ENCODE data around the gene RYR1.

RYR1 gene

DNA sequence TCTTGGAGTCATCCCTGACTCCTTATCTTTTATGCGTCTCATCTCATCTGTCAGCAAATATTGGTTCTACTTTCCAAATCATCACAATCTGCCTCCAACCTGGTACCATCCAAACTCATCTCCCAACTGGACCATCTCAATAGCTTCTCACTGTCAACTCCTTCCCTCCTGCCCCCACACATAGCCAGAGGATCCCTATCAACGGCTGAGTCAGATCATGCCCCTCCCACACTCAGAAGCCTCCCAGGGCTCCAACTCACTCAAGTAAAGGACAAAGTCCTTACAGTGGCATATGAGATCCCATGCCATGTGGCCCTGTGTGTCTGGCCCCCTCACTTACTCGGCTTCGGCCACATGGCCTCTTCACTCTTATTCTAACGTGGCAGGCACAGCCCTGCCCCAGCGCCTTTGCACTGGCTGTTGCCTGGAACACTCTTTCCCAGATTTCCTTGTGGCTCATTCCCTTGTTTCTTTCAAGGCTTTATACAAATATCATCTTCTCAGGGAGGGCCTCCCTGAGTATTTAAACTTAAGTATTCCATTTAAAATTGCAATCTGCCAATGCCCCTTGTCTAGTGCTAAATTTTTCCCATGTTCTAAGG is 40.7 kb upstream of the RYR1 start (continued):
- TF ChIP-seq, protein P1, sequence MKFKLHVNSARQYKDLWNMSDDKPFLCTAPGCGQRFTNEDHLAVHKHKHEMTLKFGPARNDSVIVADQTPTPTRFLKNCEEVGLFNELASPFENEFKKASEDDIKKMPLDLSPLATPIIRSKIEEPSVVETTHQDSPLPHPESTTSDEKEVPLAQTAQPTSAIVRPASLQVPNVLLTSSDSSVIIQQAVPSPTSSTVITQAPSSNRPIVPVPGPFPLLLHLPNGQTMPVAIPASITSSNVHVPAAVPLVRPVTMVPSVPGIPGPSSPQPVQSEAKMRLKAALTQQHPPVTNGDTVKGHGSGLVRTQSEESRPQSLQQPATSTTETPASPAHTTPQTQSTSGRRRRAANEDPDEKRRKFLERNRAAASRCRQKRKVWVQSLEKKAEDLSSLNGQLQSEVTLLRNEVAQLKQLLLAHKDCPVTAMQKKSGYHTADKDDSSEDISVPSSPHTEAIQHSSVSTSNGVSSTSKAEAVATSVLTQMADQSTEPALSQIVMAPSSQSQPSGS (tag by site-specific recombination; IDR thresholded peaks at IDR 0.05; ENCODE audit: low read depth) = no peak
- TF ChIP-seq SP7 (tag by site-specific recombination; IDR thresholded peaks at IDR 0.05) (0 out of 2 replicates have a peak, but pooled peaks have one; percentile 10), SP2 (tag by site-specific recombination; IDR thresholded peaks at IDR 0.05) (no peak), GLIS1 (tag by site-specific recombination; IDR thresholded peaks at IDR 0.05) (peak; percentile 97)

DNA sequence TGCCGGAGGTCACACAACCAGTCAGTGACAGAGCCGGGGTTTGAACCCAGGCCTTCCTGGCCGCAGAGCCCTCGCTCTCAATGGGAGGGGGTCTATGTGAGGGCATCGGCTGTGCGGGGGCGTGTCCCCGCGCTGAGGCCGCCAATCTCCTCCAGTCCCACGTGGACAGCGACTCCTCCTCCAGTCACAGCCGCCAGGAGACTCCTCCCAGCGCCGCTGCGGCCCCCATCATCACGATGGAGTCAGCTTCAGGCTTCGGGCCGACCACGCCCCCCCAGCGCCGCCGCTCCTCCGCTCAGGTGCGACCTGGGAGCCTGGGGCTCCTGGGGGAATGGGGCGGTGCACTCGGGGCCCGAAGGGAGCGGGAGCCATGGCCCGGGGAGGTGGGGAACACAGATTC is 39.0 kb upstream of the RYR1 start:
- POLR2A ChIA-PET = interaction anchor here (0.6 to 0.9 kb wide), 3 partner anchors 9 to 637 kb away, joined by 3 to 10 read pairs (median 3); partner anchors contain the start of gene FAM98C
- peaks cover 5 to 10% of the 10 kb centered on the region in 2 experiments; a peak in 2 of 3 replicates for H3K36me3 ChIP-seq (ENCODE audit: control insufficient read depth in 2 of 2, insufficient read depth in 1 of 2, low read length in 2 of 2)
- CTCF ChIA-PET = interaction anchor here (0.9 to 9.2 kb wide), 3 partner anchors 9 to 324 kb away, joined by 3 to 76 read pairs (median 4); partner anchors contain the start of gene FAM98C

DNA sequence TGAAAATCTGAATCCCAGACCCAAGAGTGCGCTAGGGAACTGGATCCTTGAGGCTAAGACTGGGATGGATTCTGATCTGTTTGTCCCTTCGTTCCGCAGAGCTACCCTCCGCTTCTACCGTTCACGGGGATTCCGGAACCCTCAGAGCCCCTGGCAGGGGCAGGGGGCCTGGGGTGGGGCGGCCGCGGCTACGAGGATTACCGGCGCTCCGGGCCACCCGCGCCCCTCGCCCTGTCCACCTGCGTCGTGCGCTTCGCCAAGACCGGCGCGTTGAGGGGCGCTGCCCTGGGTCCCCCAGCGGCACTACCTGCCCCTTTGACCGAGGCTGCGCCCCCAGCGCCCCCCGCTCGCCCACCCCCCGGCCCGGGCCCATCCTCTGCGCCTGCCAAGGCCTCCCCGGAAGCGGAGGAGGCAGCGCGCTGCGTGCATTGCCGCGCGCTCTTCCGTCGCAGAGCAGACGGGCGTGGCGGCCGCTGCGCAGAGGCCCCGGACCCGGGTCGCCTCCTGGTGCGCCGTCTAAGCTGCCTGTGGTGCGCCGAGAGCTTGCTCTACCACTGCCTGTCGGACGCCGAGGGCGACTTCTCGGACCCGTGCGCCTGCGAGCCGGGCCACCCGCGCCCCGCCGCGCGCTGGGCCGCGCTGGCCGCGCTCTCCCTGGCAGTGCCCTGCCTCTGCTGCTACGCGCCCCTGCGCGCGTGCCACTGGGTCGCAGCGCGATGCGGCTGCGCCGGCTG is 37.9 kb upstream of the RYR1 start:
- H3K27ac ChIP-seq (ENCODE audit: extremely low read depth, low read depth, low read length) = no peak overlapping the region
- ChIA-PET CTCF (interaction anchor here (1.1 to 9.2 kb wide), 2 partner anchors 8 to 151 kb away, joined by 3 to 76 read pairs; partner anchors contain the start of gene FAM98C), POLR2A (interaction anchor here (0.7 to 2.5 kb wide), 2 partner anchors 8 to 21 kb away, joined by 3 to 7 read pairs; partner anchors contain the start of genes GGN and PSMD8)
- no peaks in the 10 kb centered on the region for H3K4me1 ChIP-seq (ENCODE audit: control insufficient read depth, insufficient read depth, low read length)
- no peak overlapping the region for H3K4me3 ChIP-seq (ENCODE audit: low read depth, low read length)
- H3K9me3 ChIP-seq (ENCODE audit: control insufficient read depth, insufficient read depth, low read depth, low read length) = no peaks in the 10 kb centered on the region
- peaks cover 5 to 10% of the 10 kb centered on the region in 2 experiments; a peak in 2 of 3 replicates for H3K36me3 ChIP-seq (ENCODE audit: control insufficient read depth in 2 of 2, insufficient read depth in 1 of 2, low read length in 2 of 2)
- TF ChIP-seq ZNF571 (tag by site-specific recombination; IDR thresholded peaks at IDR 0.05) (no peak), ZBTB17 (tag by site-specific recombination; IDR thresholded peaks at IDR 0.05) (no peak), ZNF404 (tag by site-specific recombination; IDR thresholded peaks at IDR 0.05) (no peak), ZNF623 (tag by site-specific recombination; IDR thresholded peaks at IDR 0.05) (no peak), ZNF560 (tag by site-specific recombination; IDR thresholded peaks at IDR 0.05; ENCODE audit: borderline replicate concordance) (no peak), ZFP37 (tag by site-specific recombination; IDR thresholded peaks at IDR 0.05) (no peak), ZNF169 (tag by site-specific recombination; IDR thresholded peaks at IDR 0.05) (no peak)
- TF ChIP-seq, protein P2, sequence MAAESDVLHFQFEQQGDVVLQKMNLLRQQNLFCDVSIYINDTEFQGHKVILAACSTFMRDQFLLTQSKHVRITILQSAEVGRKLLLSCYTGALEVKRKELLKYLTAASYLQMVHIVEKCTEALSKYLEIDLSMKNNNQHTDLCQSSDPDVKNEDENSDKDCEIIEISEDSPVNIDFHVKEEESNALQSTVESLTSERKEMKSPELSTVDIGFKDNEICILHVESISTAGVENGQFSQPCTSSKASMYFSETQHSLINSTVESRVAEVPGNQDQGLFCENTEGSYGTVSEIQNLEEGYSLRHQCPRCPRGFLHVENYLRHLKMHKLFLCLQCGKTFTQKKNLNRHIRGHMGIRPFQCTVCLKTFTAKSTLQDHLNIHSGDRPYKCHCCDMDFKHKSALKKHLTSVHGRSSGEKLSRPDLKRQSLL (tag by site-specific recombination; IDR thresholded peaks at IDR 0.05) = no peak
- TF ChIP-seq, protein P3, sequence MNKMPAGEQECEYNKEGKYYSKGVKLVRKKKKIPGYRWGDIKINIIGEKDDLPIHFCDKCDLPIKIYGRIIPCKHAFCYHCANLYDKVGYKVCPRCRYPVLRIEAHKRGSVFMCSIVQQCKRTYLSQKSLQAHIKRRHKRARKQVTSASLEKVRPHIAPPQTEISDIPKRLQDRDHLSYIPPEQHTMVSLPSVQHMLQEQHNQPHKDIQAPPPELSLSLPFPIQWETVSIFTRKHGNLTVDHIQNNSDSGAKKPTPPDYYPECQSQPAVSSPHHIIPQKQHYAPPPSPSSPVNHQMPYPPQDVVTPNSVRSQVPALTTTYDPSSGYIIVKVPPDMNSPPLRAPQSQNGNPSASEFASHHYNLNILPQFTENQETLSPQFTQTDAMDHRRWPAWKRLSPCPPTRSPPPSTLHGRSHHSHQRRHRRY (tag by site-specific recombination; IDR thresholded peaks at IDR 0.05) = no peak
- TF ChIP-seq, protein P1 (tag by site-specific recombination; IDR thresholded peaks at IDR 0.05; ENCODE audit: low read depth) = no peak

More for the DNA sequence above, 39.0 kb upstream of the RYR1 start:
- no peaks in the 10 kb centered on the region for H3K9me3 ChIP-seq (ENCODE audit: control insufficient read depth, insufficient read depth, low read depth, low read length)
- no peaks in the 10 kb centered on the region; the same call in none of the 2 replicates for H3K4me1 ChIP-seq (ENCODE audit: control insufficient read depth, insufficient read depth, low read length)
- no peak for TF ChIP-seq ZXDB (tag by site-specific recombination; IDR thresholded peaks at IDR 0.05)
- TF ChIP-seq, protein P4, sequence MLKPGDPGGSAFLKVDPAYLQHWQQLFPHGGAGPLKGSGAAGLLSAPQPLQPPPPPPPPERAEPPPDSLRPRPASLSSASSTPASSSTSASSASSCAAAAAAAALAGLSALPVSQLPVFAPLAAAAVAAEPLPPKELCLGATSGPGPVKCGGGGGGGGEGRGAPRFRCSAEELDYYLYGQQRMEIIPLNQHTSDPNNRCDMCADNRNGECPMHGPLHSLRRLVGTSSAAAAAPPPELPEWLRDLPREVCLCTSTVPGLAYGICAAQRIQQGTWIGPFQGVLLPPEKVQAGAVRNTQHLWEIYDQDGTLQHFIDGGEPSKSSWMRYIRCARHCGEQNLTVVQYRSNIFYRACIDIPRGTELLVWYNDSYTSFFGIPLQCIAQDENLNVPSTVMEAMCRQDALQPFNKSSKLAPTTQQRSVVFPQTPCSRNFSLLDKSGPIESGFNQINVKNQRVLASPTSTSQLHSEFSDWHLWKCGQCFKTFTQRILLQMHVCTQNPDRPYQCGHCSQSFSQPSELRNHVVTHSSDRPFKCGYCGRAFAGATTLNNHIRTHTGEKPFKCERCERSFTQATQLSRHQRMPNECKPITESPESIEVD (tag by site-specific recombination; IDR thresholded peaks at IDR 0.05) = no peak
- no peak for TF ChIP-seq EGR2 (tag by site-specific recombination; IDR thresholded peaks at IDR 0.05; ENCODE audit: low read depth)
- TF ChIP-seq KLF10 (tag by site-specific recombination; IDR thresholded peaks at IDR 0.05) = peak; percentile 50; the same call in 1 of the 2 replicates
- peak; percentile 83 for TF ChIP-seq KLF9 (tag by site-specific recombination; IDR thresholded peaks at IDR 0.05; ENCODE audit: low read depth)
- TF ChIP-seq ZFP37 (tag by site-specific recombination; IDR thresholded peaks at IDR 0.05) = no peak
- H3K4me3 ChIP-seq (ENCODE audit: low read depth, low read length) = no peak overlapping the region
- H3K27ac ChIP-seq (ENCODE audit: extremely low read depth, low read depth, low read length) = no peak overlapping the region

All from HEK293 (cell line).